GM12878 (cell line): Measurements from ENCODE around the gene ABCD4. TPM values are rescaled to one million over a fixed set of nuclear protein-coding genes. Genes with fewer than 3 reads are reported as not detected.

Source experiments
- ATAC-seq: fragments of 200-7000 bp; cut with Tn5 transposase; 3 replicates; pipeline ENCODE4 v1.9.1; 2020; ENCODE audit warnings: mild to moderate bottlenecking, moderate library complexity
- BruUV-seq: library from RNA; stranded (reverse); fragments of 400-500 nt; replicated peaks from 2 replicates; lab custom pipeline; 2021; lab: Mats Ljungman, UMichigan
- CTCF ChIA-PET: fragments of 300-600 bp; sonication (Branson Sonifier 250); formaldehyde crosslinking; extraction: SDS; loops from one replicate; lab custom pipeline; 2021; ENCODE audit warnings: inconsistent platforms; lab: Yijun Ruan, JAX
- POLR2A ChIA-PET: fragments of 350-600 bp; formaldehyde crosslinking; extraction: SDS; loops from one replicate; lab custom pipeline; 2021; ENCODE audit warnings: inconsistent platforms; lab: Charles Lee
- RAD21 ChIA-PET: fragments of 300-600 bp; sonication (Branson Sonifier 250); formaldehyde crosslinking; loops from one replicate; lab custom pipeline; 2023; ENCODE audit warnings: antibody characterized with exemption; ENCODE audit not compliant: unreplicated experiment; lab: Charles Lee
- SMC1A ChIA-PET: fragments of 300-600 bp; sonication (Branson Sonifier 250); formaldehyde crosslinking; loops from one replicate; lab custom pipeline; 2023; ENCODE audit not compliant: unreplicated experiment, uncharacterized antibody; lab: Charles Lee
- DNase-seq: peaks from one replicate; pipeline ENCODE4 v3.0.0-alpha.2; 2011; ENCODE audit warnings: low read depth, low spot score
- FAIRE-seq: peaks from 3 replicates; lab custom pipeline; 2011; peaks lifted over from hg19 to GRCh38; lab: Jason Lieb, UNC
- H2AFZ ChIP-seq: 2 replicates; pipeline ENCODE4 v1.6.0; 2011; ENCODE audit warnings: low read depth, low read length, control low read depth; ENCODE audit not compliant: control insufficient read depth
- H3K27ac ChIP-seq: 2 replicates; pipeline ENCODE4 v1.5.1; 2011; ENCODE audit warnings: control low read depth; ENCODE audit not compliant: control insufficient read depth, insufficient read depth
- H3K27me3 ChIP-seq, 2 experiments: replicated peaks in 1 of 2; 2 replicates each; pipeline versions ENCODE4 v1.6.0 to v1.6.1; 2011; ENCODE audit warnings: low read length in 1 of 2; ENCODE audit not compliant: control insufficient read depth in 2 of 2, insufficient read depth in 2 of 2
- H3K36me3 ChIP-seq, 2 experiments: 2 replicates each; pipeline ENCODE4 v1.5.1; 2011; ENCODE audit warnings: low read length in 1 of 2; ENCODE audit not compliant: control insufficient read depth in 2 of 2, insufficient read depth in 2 of 2
- H3K4me1 ChIP-seq: 2 replicates; pipeline ENCODE4 v1.6.1; 2011; ENCODE audit warnings: mild to moderate bottlenecking, low read length, moderate library complexity, mixed read lengths; ENCODE audit not compliant: control insufficient read depth, insufficient read depth
- H3K4me2 ChIP-seq: 2 replicates; pipeline ENCODE4 v1.6.0; 2011; ENCODE audit warnings: control low read depth; ENCODE audit not compliant: control insufficient read depth, insufficient read depth
- H3K4me3 ChIP-seq: fragments of 200-600 bp; sonication (generic); 2 replicates; pipeline ENCODE4 v1.5.1; 2016
- H3K79me2 ChIP-seq: 2 replicates; pipeline ENCODE4 v1.6.0; 2011; ENCODE audit warnings: low read length; ENCODE audit not compliant: control insufficient read depth, insufficient read depth
- H3K9ac ChIP-seq: 2 replicates; pipeline ENCODE4 v1.8.0; 2011; ENCODE audit warnings: low read length, control low read depth, mixed read lengths; ENCODE audit not compliant: control insufficient read depth, insufficient read depth
- H3K9me3 ChIP-seq: replicated peaks from 3 replicates; pipeline ENCODE4 v1.5.1; 2011; ENCODE audit warnings: mild to moderate bottlenecking, low read length; ENCODE audit not compliant: control insufficient read depth, insufficient read depth
- H4K20me1 ChIP-seq: 2 replicates; pipeline ENCODE4 v1.6.0; 2011; ENCODE audit not compliant: control insufficient read depth, insufficient read depth
- CHD1 ChIP-seq: IDR thresholded peaks from 2 replicates; pipeline ENCODE4 v1.6.1; 2012; ENCODE audit warnings: low read depth, low read length, improper control_type of control experiment
- EZH2 ChIP-seq: IDR thresholded peaks from 2 replicates; pipeline ENCODE4 v1.6.1; 2012; ENCODE audit warnings: low read depth, mild to moderate bottlenecking, control low read depth, inconsistent platforms, low read length, borderline replicate concordance; ENCODE audit not compliant: control insufficient read depth
- IRF4 ChIP-seq: IDR thresholded peaks from 2 replicates; pipeline ENCODE4 v1.6.1; 2011; ENCODE audit warnings: low read depth, low read length
- NBN ChIP-seq: fragments of 450-650 bp; IDR thresholded peaks from 2 replicates; pipeline ENCODE4 v1.6.1; 2016
- TARDBP ChIP-seq: IDR thresholded peaks from 2 replicates; pipeline ENCODE4 v1.6.1; 2016; ENCODE audit warnings: borderline replicate concordance
- ZNF217 ChIP-seq: fragments of 450-650 bp; IDR thresholded peaks from 2 replicates; pipeline ENCODE4 v1.6.1; 2017; ENCODE audit warnings: antibody characterized with exemption, mild to moderate bottlenecking
- ZNF384 ChIP-seq: IDR thresholded peaks from 2 replicates; pipeline ENCODE4 v1.6.1; 2012; ENCODE audit warnings: low read depth, mild to moderate bottlenecking, low read length, improper control_type of control experiment, borderline replicate concordance
- WGBS: methylation state at CpG from one replicate; pipeline ENCODE4 v1.1.6; 2016; ENCODE audit warnings: low lambda C conversion rate; ENCODE audit not compliant: insufficient replicate concordance, insufficient coverage; ENCODE audit errors: missing lambda C conversion rate; 5-methylcytosine and 5-hydroxymethylcytosine counted together
- in situ Hi-C: fragments of 300-500 bp; cut with MboI; formaldehyde crosslinking; loops from 9 replicates; pipeline ENCODE4 v1.14.3; 2018; ENCODE audit warnings: mixed read lengths
- intact Hi-C: fragments of 100-400 bp; cut with micrococcal nuclease; formaldehyde crosslinking; loops from one replicate; pipeline ENCODE4 v1.14.2; 2022; ENCODE audit not compliant: unreplicated experiment
- polyA plus RNA-seq, 11 experiments: library from polyadenylated mRNA; depleted of rRNA in 4 of 11; unstranded in 6 of 11; stranded (reverse) in 5 of 11; fragments of >200 nt; fragmentation: Nextera tagmentation in 4 of 11; fragmentation: Illumina TruSeq in 1 of 11; extraction: Ambion mirVana in 4 of 11; extraction: Trizol in 1 of 11; gene quantifications; 1 replicate in 1 of 11; 2 replicates in 10 of 11; pipeline versions ENCODE4 v1.2.1 to v1.2.3, GENCODE V29; 2011 to 2016; ENCODE audit warnings: inconsistent platforms in 2 of 11, missing spikeins in 2 of 11, low read depth in 1 of 11
- total RNA-seq, 4 experiments: library from RNA; depleted of rRNA in 3 of 4; stranded (reverse); fragments of >200 nt in 3 of 4; fragmentation: Illumina TruSeq in 1 of 4; extraction: Trizol in 1 of 4; gene quantifications; 2 replicates each; pipeline versions ENCODE4 v1.2.1 to v1.2.3, GENCODE V29; 2013 to 2021
- TF ChIP-seq, protein P1 (sequence below): IDR thresholded peaks from 2 replicates; pipeline ENCODE4 v1.6.1; 2011; ENCODE audit warnings: mild to moderate bottlenecking, low read depth, low read length, moderate library complexity; ENCODE audit not compliant: insufficient replicate concordance
- TF ChIP-seq, protein P2 (sequence below): IDR thresholded peaks from 2 replicates; pipeline ENCODE4 v1.6.1; 2011; ENCODE audit warnings: borderline replicate concordance, low read depth, mild to moderate bottlenecking, moderate library complexity, low read length; ENCODE audit not compliant: insufficient read depth, poor library complexity, severe bottlenecking

The ABCD4 gene
- total and polyA plus RNA-seq, 10 of the 15 experiments (the other 5 are each of a cell fraction or from before 2014, with no cell fraction given) = 5.7 to 29.5 (median 23.4) TPM

DNA sequence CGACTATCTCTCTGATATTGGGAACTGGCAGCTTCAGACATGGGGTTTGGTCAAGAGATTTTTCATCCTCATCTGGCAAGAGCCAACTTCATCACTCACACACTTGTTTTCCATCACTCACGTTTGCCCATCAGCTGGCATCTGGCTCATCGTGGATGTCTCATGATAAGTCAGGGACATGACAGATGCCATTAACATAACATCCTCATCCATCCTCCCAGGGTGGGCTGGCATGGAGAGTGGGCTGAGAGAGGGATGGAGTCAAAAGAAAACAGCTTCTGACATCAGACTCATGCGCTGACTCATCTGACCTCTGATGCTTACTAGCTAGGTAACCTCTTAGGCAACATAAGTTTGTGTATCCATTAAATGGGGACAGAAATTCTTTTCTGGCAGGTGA, 65.3 kb downstream of the ABCD4 start:
- Histone ChIP-seq H3K27ac (no peak overlapping the region), H3K4me1 (no peaks in the 10 kb centered on the region), H3K4me3 (no peak overlapping the region), H3K9me3 (no peaks in the 10 kb centered on the region), H3K27me3 (peaks cover 18 to 30% of the 10 kb centered on the region in 2 experiments), H3K79me2 (no peaks in the 10 kb centered on the region), H4K20me1 (no peaks in the 10 kb centered on the region), H2AFZ (no peak overlapping the region), H3K4me2 (no peak overlapping the region), H3K36me3 (no peaks in the 10 kb centered on the region), H3K9ac (no peak overlapping the region)
- TF ChIP-seq EZH2 (no peak), IRF4 (no peak), ZNF217 (no peak), TARDBP (no peak), ZNF384 (no peak), CHD1 (no peak), NBN (no peak)
- TF ChIP-seq, protein P1, sequence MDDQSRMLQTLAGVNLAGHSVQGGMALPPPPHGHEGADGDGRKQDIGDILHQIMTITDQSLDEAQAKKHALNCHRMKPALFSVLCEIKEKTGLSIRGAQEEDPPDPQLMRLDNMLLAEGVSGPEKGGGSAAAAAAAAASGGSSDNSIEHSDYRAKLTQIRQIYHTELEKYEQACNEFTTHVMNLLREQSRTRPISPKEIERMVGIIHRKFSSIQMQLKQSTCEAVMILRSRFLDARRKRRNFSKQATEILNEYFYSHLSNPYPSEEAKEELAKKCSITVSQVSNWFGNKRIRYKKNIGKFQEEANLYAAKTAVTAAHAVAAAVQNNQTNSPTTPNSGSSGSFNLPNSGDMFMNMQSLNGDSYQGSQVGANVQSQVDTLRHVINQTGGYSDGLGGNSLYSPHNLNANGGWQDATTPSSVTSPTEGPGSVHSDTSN = peak; percentile 16
- TF ChIP-seq, protein P2, sequence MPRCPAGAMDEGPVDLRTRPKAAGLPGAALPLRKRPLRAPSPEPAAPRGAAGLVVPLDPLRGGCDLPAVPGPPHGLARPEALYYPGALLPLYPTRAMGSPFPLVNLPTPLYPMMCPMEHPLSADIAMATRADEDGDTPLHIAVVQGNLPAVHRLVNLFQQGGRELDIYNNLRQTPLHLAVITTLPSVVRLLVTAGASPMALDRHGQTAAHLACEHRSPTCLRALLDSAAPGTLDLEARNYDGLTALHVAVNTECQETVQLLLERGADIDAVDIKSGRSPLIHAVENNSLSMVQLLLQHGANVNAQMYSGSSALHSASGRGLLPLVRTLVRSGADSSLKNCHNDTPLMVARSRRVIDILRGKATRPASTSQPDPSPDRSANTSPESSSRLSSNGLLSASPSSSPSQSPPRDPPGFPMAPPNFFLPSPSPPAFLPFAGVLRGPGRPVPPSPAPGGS = peak; percentile 90
- DNase-seq = no peak
- ChIA-PET POLR2A (no interaction called here), CTCF (no interaction called here), SMC1A (interaction anchor here (0.9 kb wide), 1 partner anchor 16 kb away, joined by 3 read pairs; no protein-coding TSS in a partner anchor), RAD21 (no interaction called here)
- FAIRE-seq = no peak
- ATAC-seq = no peak
- 53% methylated on average over 4 of the region's 4 CpGs for WGBS
- in situ Hi-C loops = no loop called here
- intact Hi-C loops = no loop called here
- no TSS peak for BruUV-seq

Other genes starting within 250 kb of the ABCD4 start
- gene ALDH6A1, start 218.5 kb downstream of the ABCD4 start, total RNA-seq (2014; rRNA removed) = 7.9 and 10.2 TPM in 2 replicates
- 8.6 and 10.0 TPM in 2 replicates for gene ALDH6A1, start 218.5 kb downstream of the ABCD4 start, total RNA-seq (2014; rRNA removed; fragmentation: Illumina TruSeq; extraction: Trizol)
- 13.1 and 13.6 TPM in 2 replicates for gene ALDH6A1, start 218.5 kb downstream of the ABCD4 start, total RNA-seq (2021)
- gene ALDH6A1, start 218.5 kb downstream of the ABCD4 start, polyA plus RNA-seq (2011; rRNA removed) = 13.8 and 17.5 TPM in 2 replicates
- 7.6 and 9.0 TPM in 2 replicates for gene ALDH6A1, start 218.5 kb downstream of the ABCD4 start, polyA plus RNA-seq (2014; fragmentation: Illumina TruSeq; extraction: Trizol)
- gene ALDH6A1, start 218.5 kb downstream of the ABCD4 start, polyA plus RNA-seq (2014; fragmentation: Nextera tagmentation; extraction: Ambion mirVana) = 1 to 10 TPM; 6.3 to 9.9 TPM
- gene ALDH6A1, start 218.5 kb downstream of the ABCD4 start, polyA plus RNA-seq (2014; rRNA removed) = 9.7 and 10.5 TPM in 2 replicates
- gene ALDH6A1, start 218.5 kb downstream of the ABCD4 start, polyA plus RNA-seq (2016; fragmentation: Nextera tagmentation; extraction: Ambion mirVana) = 10 to 100 TPM; 22.0 to 23.4 TPM
- gene LIN52, start 218.0 kb downstream of the ABCD4 start, total RNA-seq (2014; rRNA removed) = 18.2 and 19.3 TPM in 2 replicates
- 18.3 and 19.8 TPM in 2 replicates for gene LIN52, start 218.0 kb downstream of the ABCD4 start, total RNA-seq (2014; rRNA removed; fragmentation: Illumina TruSeq; extraction: Trizol)
- gene LIN52, start 218.0 kb downstream of the ABCD4 start, total RNA-seq (2021) = 10.4 and 13.3 TPM in 2 replicates
- gene LIN52, start 218.0 kb downstream of the ABCD4 start, polyA plus RNA-seq (2011; rRNA removed) = 18.8 and 25.6 TPM in 2 replicates
- gene LIN52, start 218.0 kb downstream of the ABCD4 start, polyA plus RNA-seq (2014; fragmentation: Illumina TruSeq; extraction: Trizol) = 23.7 and 26.2 TPM in 2 replicates
- gene LIN52, start 218.0 kb downstream of the ABCD4 start, polyA plus RNA-seq (2014; fragmentation: Nextera tagmentation; extraction: Ambion mirVana) = 10 to 100 TPM; 19.0 to 21.4 TPM
- gene LIN52, start 218.0 kb downstream of the ABCD4 start, polyA plus RNA-seq (2014; rRNA removed) = 18.5 and 20.0 TPM in 2 replicates
- gene LIN52, start 218.0 kb downstream of the ABCD4 start, polyA plus RNA-seq (2016; fragmentation: Nextera tagmentation; extraction: Ambion mirVana) = 10 to 100 TPM; 28.5 to 30.9 TPM
- gene VSX2, start 63.5 kb downstream of the ABCD4 start, total RNA-seq (2014; rRNA removed) = not detected in 2 replicates
- not detected in 2 replicates for gene VSX2, start 63.5 kb downstream of the ABCD4 start, total RNA-seq (2014; rRNA removed; fragmentation: Illumina TruSeq; extraction: Trizol)
- gene VSX2, start 63.5 kb downstream of the ABCD4 start, total RNA-seq (2021) = not detected in 2 replicates
- gene VSX2, start 63.5 kb downstream of the ABCD4 start, polyA plus RNA-seq (2011; rRNA removed) = 0.04 TPM in 1 of 2 replicates, not detected in the other
- not detected in 2 replicates for gene VSX2, start 63.5 kb downstream of the ABCD4 start, polyA plus RNA-seq (2014; fragmentation: Illumina TruSeq; extraction: Trizol)
- not detected for gene VSX2, start 63.5 kb downstream of the ABCD4 start, polyA plus RNA-seq (2014; fragmentation: Nextera tagmentation; extraction: Ambion mirVana)
- 0.05 TPM in 1 of 2 replicates, not detected in the other for gene VSX2, start 63.5 kb downstream of the ABCD4 start, polyA plus RNA-seq (2014; rRNA removed)
- gene VSX2, start 63.5 kb downstream of the ABCD4 start, polyA plus RNA-seq (2016; fragmentation: Nextera tagmentation; extraction: Ambion mirVana) = under 1 TPM in 1 of 2 experiments, not detected in 1; 0.05 TPM
- gene VRTN, start 45.5 kb upstream of the ABCD4 start, total RNA-seq (2014; rRNA removed) = not detected in 2 replicates
- gene VRTN, start 45.5 kb upstream of the ABCD4 start, total RNA-seq (2014; rRNA removed; fragmentation: Illumina TruSeq; extraction: Trizol) = not detected in 2 replicates
- 0.05 and 0.31 TPM in 2 replicates for gene VRTN, start 45.5 kb upstream of the ABCD4 start, total RNA-seq (2021)
- not detected in 2 replicates for gene VRTN, start 45.5 kb upstream of the ABCD4 start, polyA plus RNA-seq (2011; rRNA removed)
- not detected in 2 replicates for gene VRTN, start 45.5 kb upstream of the ABCD4 start, polyA plus RNA-seq (2014; fragmentation: Illumina TruSeq; extraction: Trizol)
- gene VRTN, start 45.5 kb upstream of the ABCD4 start, polyA plus RNA-seq (2014; fragmentation: Nextera tagmentation; extraction: Ambion mirVana) = not detected
- not detected in 2 replicates for gene VRTN, start 45.5 kb upstream of the ABCD4 start, polyA plus RNA-seq (2014; rRNA removed)
- gene VRTN, start 45.5 kb upstream of the ABCD4 start, polyA plus RNA-seq (2016; fragmentation: Nextera tagmentation; extraction: Ambion mirVana) = not detected
- not detected in 2 replicates for gene SYNDIG1L, start 123.3 kb upstream of the ABCD4 start, total RNA-seq (2014; rRNA removed)
- not detected in 2 replicates for gene SYNDIG1L, start 123.3 kb upstream of the ABCD4 start, total RNA-seq (2014; rRNA removed; fragmentation: Illumina TruSeq; extraction: Trizol)
- gene SYNDIG1L, start 123.3 kb upstream of the ABCD4 start, total RNA-seq (2021) = not detected in 2 replicates
- gene SYNDIG1L, start 123.3 kb upstream of the ABCD4 start, polyA plus RNA-seq (2011; rRNA removed) = 0.03 TPM in 1 of 2 replicates, not detected in the other
- gene SYNDIG1L, start 123.3 kb upstream of the ABCD4 start, polyA plus RNA-seq (2014; fragmentation: Illumina TruSeq; extraction: Trizol) = not detected in 2 replicates
- not detected for gene SYNDIG1L, start 123.3 kb upstream of the ABCD4 start, polyA plus RNA-seq (2014; fragmentation: Nextera tagmentation; extraction: Ambion mirVana)
- 0.04 TPM in 1 of 2 replicates, not detected in the other for gene SYNDIG1L, start 123.3 kb upstream of the ABCD4 start, polyA plus RNA-seq (2014; rRNA removed)
- gene SYNDIG1L, start 123.3 kb upstream of the ABCD4 start, polyA plus RNA-seq (2016; fragmentation: Nextera tagmentation; extraction: Ambion mirVana) = not detected
- 65.1 and 68.8 TPM in 2 replicates for gene NPC2, start 190.4 kb upstream of the ABCD4 start, total RNA-seq (2014; rRNA removed)
- 40.6 and 44.4 TPM in 2 replicates for gene NPC2, start 190.4 kb upstream of the ABCD4 start, total RNA-seq (2014; rRNA removed; fragmentation: Illumina TruSeq; extraction: Trizol)
- gene NPC2, start 190.4 kb upstream of the ABCD4 start, total RNA-seq (2021) = 29.5 and 34.2 TPM in 2 replicates
- gene NPC2, start 190.4 kb upstream of the ABCD4 start, polyA plus RNA-seq (2011; rRNA removed) = 39.2 and 62.6 TPM in 2 replicates
- 41.1 and 55.6 TPM in 2 replicates for gene NPC2, start 190.4 kb upstream of the ABCD4 start, polyA plus RNA-seq (2014; fragmentation: Illumina TruSeq; extraction: Trizol)
- 100 to 1,000 TPM in 1 of 2 experiments, 10 to 100 TPM in 1; 77.8 to 109 TPM for gene NPC2, start 190.4 kb upstream of the ABCD4 start, polyA plus RNA-seq (2014; fragmentation: Nextera tagmentation; extraction: Ambion mirVana)
- gene NPC2, start 190.4 kb upstream of the ABCD4 start, polyA plus RNA-seq (2014; rRNA removed) = 81.5 and 85.1 TPM in 2 replicates
- gene NPC2, start 190.4 kb upstream of the ABCD4 start, polyA plus RNA-seq (2016; fragmentation: Nextera tagmentation; extraction: Ambion mirVana) = 10 to 100 TPM; 40.6 to 44.7 TPM
- gene ISCA2, start 190.8 kb upstream of the ABCD4 start, total RNA-seq (2014; rRNA removed) = 25.1 and 33.5 TPM in 2 replicates
- gene ISCA2, start 190.8 kb upstream of the ABCD4 start, total RNA-seq (2014; rRNA removed; fragmentation: Illumina TruSeq; extraction: Trizol) = 15.2 and 16.7 TPM in 2 replicates
- gene ISCA2, start 190.8 kb upstream of the ABCD4 start, total RNA-seq (2021) = 32.7 and 34.5 TPM in 2 replicates
- 42.3 and 50.9 TPM in 2 replicates for gene ISCA2, start 190.8 kb upstream of the ABCD4 start, polyA plus RNA-seq (2011; rRNA removed)
- 32.3 and 41.6 TPM in 2 replicates for gene ISCA2, start 190.8 kb upstream of the ABCD4 start, polyA plus RNA-seq (2014; fragmentation: Illumina TruSeq; extraction: Trizol)
- 10 to 100 TPM in 1 of 2 experiments, 1 to 10 TPM in 1; 7.5 to 22.5 TPM for gene ISCA2, start 190.8 kb upstream of the ABCD4 start, polyA plus RNA-seq (2014; fragmentation: Nextera tagmentation; extraction: Ambion mirVana)
- gene ISCA2, start 190.8 kb upstream of the ABCD4 start, polyA plus RNA-seq (2014; rRNA removed) = 34.0 and 46.5 TPM in 2 replicates
- 100 to 1,000 TPM; 104 to 116 TPM for gene ISCA2, start 190.8 kb upstream of the ABCD4 start, polyA plus RNA-seq (2016; fragmentation: Nextera tagmentation; extraction: Ambion mirVana)